Panc1 (cell line): Measurements from ENCODE around the gene AVEN. TPM values are rescaled to one million over a fixed set of nuclear protein-coding genes. Genes with fewer than 3 reads are reported as not detected.

Source experiments
- ATAC-seq: fragments of 200-7000 bp; cut with Tn5 transposase; 2 replicates; pipeline ENCODE4 v1.9.1; 2020; ENCODE audit warnings: mild to moderate bottlenecking, moderate library complexity
- BruUV-seq: library from RNA; stranded (reverse); fragments of 400-500 nt; replicated peaks from 2 replicates; lab custom pipeline; 2021; lab: Mats Ljungman, UMichigan
- CTCF ChIA-PET: fragments of 300-600 bp; sonication (Branson Sonifier 250); formaldehyde crosslinking; loops from one replicate; lab custom pipeline; 2022; ENCODE audit warnings: antibody characterized with exemption; lab: Charles Lee
- POLR2A ChIA-PET: fragments of 300-600 bp; sonication (Branson Sonifier 250); formaldehyde crosslinking; loops from one replicate; lab custom pipeline; 2022; ENCODE audit warnings: antibody characterized with exemption; lab: Charles Lee
- DNase-seq: peaks from one replicate; pipeline ENCODE4 v3.0.0-alpha.2; 2010; ENCODE audit warnings: low read depth, low spot score
- H3K27ac ChIP-seq: 2 replicates; pipeline ENCODE4 v1.5.1; 2011; ENCODE audit warnings: mild to moderate bottlenecking, low read length, inconsistent platforms
- H3K27me3 ChIP-seq: fragments of 200-500 bp; sonication (Bioruptor generic); 2 replicates; pipeline ENCODE4 v1.6.0; 2014; ENCODE audit warnings: low read length, inconsistent platforms; ENCODE audit not compliant: control insufficient read depth, insufficient read depth
- H3K36me3 ChIP-seq: fragments of 200-500 bp; sonication (Bioruptor generic); 2 replicates; pipeline ENCODE4 v1.5.1; 2014; ENCODE audit warnings: inconsistent platforms, mild to moderate bottlenecking, low read length, moderate library complexity; ENCODE audit not compliant: control insufficient read depth, insufficient read depth
- H3K4me1 ChIP-seq: 2 replicates; pipeline ENCODE4 v1.5.1; 2011; ENCODE audit warnings: inconsistent platforms, mild to moderate bottlenecking, low read length, moderate library complexity; ENCODE audit not compliant: control insufficient read depth, insufficient read depth
- H3K4me3 ChIP-seq, 2 experiments: 2 replicates each; pipeline ENCODE4 v1.5.1; 2011 to 2012; ENCODE audit warnings: low read depth in 2 of 2, low read length in 2 of 2, mild to moderate bottlenecking in 2 of 2, inconsistent platforms in 1 of 2, moderate library complexity in 1 of 2
- H3K9me3 ChIP-seq: fragments of 200-500 bp; sonication (Bioruptor generic); 2 replicates; pipeline ENCODE4 v1.5.1; 2014; ENCODE audit warnings: low read depth, mild to moderate bottlenecking, inconsistent platforms, low read length, moderate library complexity; ENCODE audit not compliant: control insufficient read depth, insufficient read depth
- POLR2AphosphoS5 ChIP-seq: IDR thresholded peaks from 2 replicates; pipeline ENCODE4 v1.6.1; 2012; ENCODE audit warnings: mild to moderate bottlenecking, low read depth, low read length, moderate library complexity
- SIN3A ChIP-seq: IDR thresholded peaks from 2 replicates; pipeline ENCODE4 v1.6.1; 2012; ENCODE audit warnings: low read depth, mild to moderate bottlenecking, low read length, moderate library complexity, borderline replicate concordance; ENCODE audit not compliant: insufficient read depth
- TCF7L2 ChIP-seq: IDR thresholded peaks from 2 replicates; pipeline ENCODE4 v1.6.1; 2011; ENCODE audit warnings: mild to moderate bottlenecking, low read depth, low read length, inconsistent platforms
- in situ Hi-C: cut with HindIII; loops from 2 replicates; pipeline ENCODE4 v1.10.0; 2016; ENCODE audit warnings: low sequenced_read_pairs, low pct_unique_long_range_greater_than_20kb
- intact Hi-C: fragments of 100-400 bp; cut with micrococcal nuclease; formaldehyde crosslinking; loops from one replicate; pipeline ENCODE4 v1.10.0; 2022; ENCODE audit not compliant: unreplicated experiment
- total RNA-seq: library from RNA; stranded (reverse); gene quantifications from one replicate; pipeline ENCODE4 v1.2.1, GENCODE V29; 2021; ENCODE audit not compliant: unreplicated experiment
- TF ChIP-seq, protein P1 (sequence below): fragments of 450-650 bp; IDR thresholded peaks from 2 replicates; pipeline ENCODE4 v1.5.1; 2017; ENCODE audit warnings: mild to moderate bottlenecking
- TF ChIP-seq, protein P2 (sequence below), 2 experiments: IDR thresholded peaks; 2 replicates each; pipeline ENCODE4 v1.6.1; 2011 to 2012; ENCODE audit warnings: low read depth in 2 of 2, control low read depth in 1 of 2, low read length in 1 of 2, mild to moderate bottlenecking in 1 of 2, moderate library complexity in 1 of 2; ENCODE audit not compliant: insufficient read depth in 1 of 2

The AVEN gene
- total RNA-seq, 1 experiment from 2014 or later: 18.4 TPM

DNA sequence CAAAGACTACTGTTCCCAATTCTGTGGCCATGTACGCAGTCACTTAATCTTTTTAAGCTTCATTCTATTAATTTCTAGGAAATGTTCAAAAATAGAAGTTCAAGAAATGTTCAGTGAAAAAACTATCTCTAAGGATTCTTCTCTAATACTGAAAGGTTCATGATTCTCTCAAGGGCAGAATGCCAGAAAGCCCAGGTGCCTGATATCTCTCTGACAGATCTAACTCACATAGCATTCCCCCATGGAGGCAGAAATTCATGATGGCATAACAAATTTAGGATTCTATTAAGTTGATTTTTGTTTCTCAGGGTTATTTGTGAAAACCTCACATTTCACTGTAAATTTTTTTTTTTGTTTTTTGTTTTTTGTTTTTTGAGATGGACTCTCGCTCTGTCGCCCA is 53.3 kb downstream of the AVEN start:
- Histone ChIP-seq H3K27me3 (no peaks in the 10 kb centered on the region), H3K36me3 (no peaks in the 10 kb centered on the region), H3K4me1 (no peaks in the 10 kb centered on the region), H3K27ac (no peak overlapping the region), H3K4me3 (no peak overlapping the region), H3K9me3 (no peaks in the 10 kb centered on the region)
- in situ Hi-C loops: no loop called here
- BruUV-seq: no TSS peak
- CTCF ChIA-PET: no interaction called here
- POLR2A ChIA-PET: no interaction called here
- no peak for ATAC-seq
- TF ChIP-seq, protein P1, sequence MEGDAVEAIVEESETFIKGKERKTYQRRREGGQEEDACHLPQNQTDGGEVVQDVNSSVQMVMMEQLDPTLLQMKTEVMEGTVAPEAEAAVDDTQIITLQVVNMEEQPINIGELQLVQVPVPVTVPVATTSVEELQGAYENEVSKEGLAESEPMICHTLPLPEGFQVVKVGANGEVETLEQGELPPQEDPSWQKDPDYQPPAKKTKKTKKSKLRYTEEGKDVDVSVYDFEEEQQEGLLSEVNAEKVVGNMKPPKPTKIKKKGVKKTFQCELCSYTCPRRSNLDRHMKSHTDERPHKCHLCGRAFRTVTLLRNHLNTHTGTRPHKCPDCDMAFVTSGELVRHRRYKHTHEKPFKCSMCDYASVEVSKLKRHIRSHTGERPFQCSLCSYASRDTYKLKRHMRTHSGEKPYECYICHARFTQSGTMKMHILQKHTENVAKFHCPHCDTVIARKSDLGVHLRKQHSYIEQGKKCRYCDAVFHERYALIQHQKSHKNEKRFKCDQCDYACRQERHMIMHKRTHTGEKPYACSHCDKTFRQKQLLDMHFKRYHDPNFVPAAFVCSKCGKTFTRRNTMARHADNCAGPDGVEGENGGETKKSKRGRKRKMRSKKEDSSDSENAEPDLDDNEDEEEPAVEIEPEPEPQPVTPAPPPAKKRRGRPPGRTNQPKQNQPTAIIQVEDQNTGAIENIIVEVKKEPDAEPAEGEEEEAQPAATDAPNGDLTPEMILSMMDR: no peak
- TF ChIP-seq TCF7L2: no peak
- no peak for TF ChIP-seq POLR2AphosphoS5
- TF ChIP-seq, protein P2, sequence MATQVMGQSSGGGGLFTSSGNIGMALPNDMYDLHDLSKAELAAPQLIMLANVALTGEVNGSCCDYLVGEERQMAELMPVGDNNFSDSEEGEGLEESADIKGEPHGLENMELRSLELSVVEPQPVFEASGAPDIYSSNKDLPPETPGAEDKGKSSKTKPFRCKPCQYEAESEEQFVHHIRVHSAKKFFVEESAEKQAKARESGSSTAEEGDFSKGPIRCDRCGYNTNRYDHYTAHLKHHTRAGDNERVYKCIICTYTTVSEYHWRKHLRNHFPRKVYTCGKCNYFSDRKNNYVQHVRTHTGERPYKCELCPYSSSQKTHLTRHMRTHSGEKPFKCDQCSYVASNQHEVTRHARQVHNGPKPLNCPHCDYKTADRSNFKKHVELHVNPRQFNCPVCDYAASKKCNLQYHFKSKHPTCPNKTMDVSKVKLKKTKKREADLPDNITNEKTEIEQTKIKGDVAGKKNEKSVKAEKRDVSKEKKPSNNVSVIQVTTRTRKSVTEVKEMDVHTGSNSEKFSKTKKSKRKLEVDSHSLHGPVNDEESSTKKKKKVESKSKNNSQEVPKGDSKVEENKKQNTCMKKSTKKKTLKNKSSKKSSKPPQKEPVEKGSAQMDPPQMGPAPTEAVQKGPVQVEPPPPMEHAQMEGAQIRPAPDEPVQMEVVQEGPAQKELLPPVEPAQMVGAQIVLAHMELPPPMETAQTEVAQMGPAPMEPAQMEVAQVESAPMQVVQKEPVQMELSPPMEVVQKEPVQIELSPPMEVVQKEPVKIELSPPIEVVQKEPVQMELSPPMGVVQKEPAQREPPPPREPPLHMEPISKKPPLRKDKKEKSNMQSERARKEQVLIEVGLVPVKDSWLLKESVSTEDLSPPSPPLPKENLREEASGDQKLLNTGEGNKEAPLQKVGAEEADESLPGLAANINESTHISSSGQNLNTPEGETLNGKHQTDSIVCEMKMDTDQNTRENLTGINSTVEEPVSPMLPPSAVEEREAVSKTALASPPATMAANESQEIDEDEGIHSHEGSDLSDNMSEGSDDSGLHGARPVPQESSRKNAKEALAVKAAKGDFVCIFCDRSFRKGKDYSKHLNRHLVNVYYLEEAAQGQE (IDR thresholded peaks at IDR 0.05; ENCODE audit: insufficient read depth in 1 of 2, low read depth in 2 of 2, low read length in 1 of 2): no peak
- TF ChIP-seq SIN3A: no peak
- no peak for DNase-seq
- intact Hi-C loops: no loop called here

DNA sequence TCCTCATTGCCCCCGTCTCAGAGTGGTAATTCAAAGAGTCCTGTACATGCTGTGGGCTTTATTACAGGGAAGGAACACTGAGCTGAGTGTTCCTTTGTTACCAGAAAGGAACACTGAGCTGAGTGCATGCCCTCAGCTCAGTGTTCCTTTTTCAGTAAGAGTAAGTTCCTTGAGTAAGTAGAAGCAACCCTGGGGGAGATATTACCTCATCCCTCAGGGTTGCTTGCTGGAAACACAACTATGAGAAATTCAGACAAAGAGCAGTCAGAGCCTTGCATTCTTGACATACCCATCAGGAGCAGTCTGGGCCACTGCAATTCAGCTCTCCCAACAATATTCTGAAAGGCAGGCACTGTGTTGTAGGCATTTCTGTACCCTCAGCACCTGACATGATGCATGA is 53.7 kb downstream of the AVEN start:
- in situ Hi-C loops (no loop called here), intact Hi-C loops (no loop called here)
- no peak for TF ChIP-seq TCF7L2
- no peak for TF ChIP-seq POLR2AphosphoS5
- TF ChIP-seq, protein P1: no peak
- TF ChIP-seq SIN3A: no peak
- TF ChIP-seq, protein P2 (IDR thresholded peaks at IDR 0.05; ENCODE audit: insufficient read depth in 1 of 2, low read depth in 2 of 2, low read length in 1 of 2): no peak
- no peak overlapping the region for H3K27ac ChIP-seq
- CTCF ChIA-PET: no interaction called here
- no peak overlapping the region for H3K4me3 ChIP-seq
- ATAC-seq (no peak), DNase-seq (no peak)
- H3K9me3 ChIP-seq: no peaks in the 10 kb centered on the region
- BruUV-seq: no TSS peak
- H3K27me3 ChIP-seq: no peaks in the 10 kb centered on the region
- no peaks in the 10 kb centered on the region for H3K4me1 ChIP-seq
- POLR2A ChIA-PET: interaction anchor here (0.6 kb wide), 1 partner anchor 581 kb away, joined by 3 read pairs; no protein-coding TSS in a partner anchor
- H3K36me3 ChIP-seq: no peaks in the 10 kb centered on the region
